ENCODE data around the gene COX5B. TPM values are rescaled to one million over a fixed set of nuclear protein-coding genes. Genes with fewer than 3 reads are reported as not detected.

The COX5B gene
- total RNA-seq, 4 donors from 2014 or later: 260 to 595 (median 427) TPM

- 10% methylated on average over 11 of the region's 19 CpGs for WGBS
- peak overlapping the region; percentile 96 for H3K4me3 ChIP-seq
- DNase-seq (ENCODE audit: low spot score in 2 of 2): peak in 1 of 2 donors; percentile 77
- H3K36me3 ChIP-seq: peaks cover 30% of the 10 kb centered on the region
- peaks cover 16% of the 10 kb centered on the region for H3K4me1 ChIP-seq
- no peak for TF ChIP-seq POLR2A (IDR thresholded peaks at IDR 0.05)
- no peak for TF ChIP-seq EP300 (IDR thresholded peaks at IDR 0.05)
- no peak for TF ChIP-seq CTCF (IDR thresholded peaks at IDR 0.05)
- TF ChIP-seq POLR2AphosphoS5 (IDR thresholded peaks at IDR 0.05): no peak
- H3K9me3 ChIP-seq: no peaks in the 10 kb centered on the region
- no peaks in the 10 kb centered on the region for H3K27me3 ChIP-seq
- H3K27ac ChIP-seq: peak overlapping the region; percentile 92
Measured at GRCh38 chr2:97645112-97645694, 659 bp upstream of the COX5B start.

DNA sequence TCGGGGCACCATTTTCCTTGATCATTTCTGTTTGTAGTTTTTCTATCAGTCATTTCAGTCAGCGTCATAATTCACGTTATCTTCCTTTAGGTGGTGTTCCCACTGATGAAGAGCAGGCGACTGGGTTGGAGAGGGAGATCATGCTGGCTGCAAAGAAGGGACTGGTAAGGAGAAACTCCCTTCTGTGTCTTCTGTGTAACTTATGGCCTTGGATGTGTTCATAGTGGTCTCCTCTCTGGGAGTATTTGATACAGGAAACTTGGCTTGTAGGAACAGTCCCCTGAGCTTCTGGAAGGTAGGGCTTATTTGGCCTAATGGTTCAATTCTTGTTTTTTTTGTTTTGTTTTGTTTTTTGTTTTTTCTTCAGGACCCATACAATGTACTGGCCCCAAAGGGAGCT is 1.1 kb downstream of the COX5B start:
- Histone ChIP-seq H3K4me1 (peaks cover 16% of the 10 kb centered on the region), H3K27ac (no peak overlapping the region), H3K9me3 (no peaks in the 10 kb centered on the region), H3K36me3 (peaks cover 30% of the 10 kb centered on the region), H3K27me3 (no peaks in the 10 kb centered on the region), H3K4me3 (peak overlapping the region; percentile 96)
- 89% methylated on average over 4 of the region's 4 CpGs for WGBS
- TF ChIP-seq EP300 (IDR thresholded peaks at IDR 0.05) (no peak), POLR2A (IDR thresholded peaks at IDR 0.05) (no peak), POLR2AphosphoS5 (IDR thresholded peaks at IDR 0.05) (no peak), CTCF (IDR thresholded peaks at IDR 0.05) (no peak)
- DNase-seq (ENCODE audit: low spot score in 2 of 2): no peak

DNA sequence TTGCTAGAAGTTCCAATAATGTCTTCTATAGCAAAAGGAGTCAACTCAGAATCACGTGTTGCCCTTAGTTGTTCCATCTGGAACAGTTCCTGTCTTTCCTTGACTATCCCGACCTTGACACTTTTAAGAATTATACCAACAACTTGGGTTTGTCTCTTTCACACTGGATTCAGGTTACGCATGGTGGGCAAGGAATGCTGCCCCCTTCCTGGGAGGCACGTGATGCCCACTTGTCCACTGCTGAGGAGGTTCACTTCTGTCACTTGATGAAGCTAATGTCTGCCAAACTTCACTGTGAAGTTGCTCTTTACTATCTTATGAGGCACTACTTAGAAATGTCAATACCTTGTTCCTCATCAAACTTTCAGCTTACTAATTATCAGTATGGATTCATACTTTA is 5.3 kb downstream of the COX5B start:
- Histone ChIP-seq H3K27me3 (no peaks in the 10 kb centered on the region), H3K9me3 (no peaks in the 10 kb centered on the region), H3K4me1 (peaks cover 10% of the 10 kb centered on the region), H3K36me3 (peaks cover 52% of the 10 kb centered on the region), H3K27ac (no peak overlapping the region), H3K4me3 (no peak overlapping the region)
- no peak for DNase-seq (ENCODE audit: low spot score in 2 of 2)
- 82% methylated on average over 4 of the region's 4 CpGs for WGBS
- TF ChIP-seq POLR2AphosphoS5 (IDR thresholded peaks at IDR 0.05) (no peak), POLR2A (IDR thresholded peaks at IDR 0.05) (no peak), EP300 (IDR thresholded peaks at IDR 0.05) (no peak), CTCF (IDR thresholded peaks at IDR 0.05) (no peak)

DNA sequence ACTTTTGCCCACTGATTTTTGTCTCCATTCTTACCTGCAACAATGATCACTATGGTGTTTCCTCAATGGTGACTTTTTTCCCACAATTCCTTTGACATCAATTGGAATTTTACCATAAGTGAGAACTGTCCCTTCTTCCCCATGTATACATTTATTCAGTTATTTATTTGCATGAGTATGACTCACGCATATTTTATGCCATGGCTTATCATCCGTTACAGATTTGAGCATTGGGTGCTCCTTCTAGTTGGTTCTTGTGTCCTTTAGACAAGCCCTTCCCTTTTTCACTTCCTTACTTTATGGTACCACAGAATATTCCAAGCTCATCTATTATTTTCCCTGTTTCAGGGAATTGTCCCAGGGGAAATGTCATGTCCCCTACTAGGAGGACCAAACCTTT is 7.6 kb downstream of the COX5B start:
- 85% methylated on average over 2 of the region's 2 CpGs for WGBS
- no peak for TF ChIP-seq POLR2AphosphoS5 (IDR thresholded peaks at IDR 0.05)
- TF ChIP-seq CTCF (IDR thresholded peaks at IDR 0.05): no peak
- TF ChIP-seq POLR2A (IDR thresholded peaks at IDR 0.05): no peak
- no peak for TF ChIP-seq EP300 (IDR thresholded peaks at IDR 0.05)
- DNase-seq (ENCODE audit: low spot score in 2 of 2): no peak
- Histone ChIP-seq H3K4me3 (no peak overlapping the region), H3K9me3 (no peaks in the 10 kb centered on the region), H3K27me3 (no peaks in the 10 kb centered on the region), H3K36me3 (peaks cover 62% of the 10 kb centered on the region), H3K27ac (no peak overlapping the region), H3K4me1 (no peaks in the 10 kb centered on the region)

DNA sequence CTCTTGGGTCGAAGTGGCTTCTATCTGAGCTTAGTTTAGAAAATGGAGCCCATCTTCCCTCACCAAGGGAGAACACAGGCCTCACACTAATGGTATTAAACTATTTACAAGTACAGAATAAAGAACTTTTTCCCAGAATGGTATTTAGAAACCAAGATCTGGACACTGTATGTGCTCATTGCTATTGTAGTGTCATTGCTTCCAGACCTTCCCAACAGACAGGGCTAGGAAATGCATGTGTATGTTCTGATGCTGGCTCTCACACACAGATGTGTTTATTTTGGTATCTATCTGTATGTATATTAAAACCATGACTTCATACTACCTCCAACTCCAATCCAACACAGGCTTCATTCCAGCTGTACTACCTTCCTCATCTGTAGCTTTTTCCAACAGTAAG is 8.0 kb downstream of the COX5B start:
- Histone ChIP-seq H3K4me3 (no peak overlapping the region), H3K27me3 (no peaks in the 10 kb centered on the region), H3K36me3 (peaks cover 62% of the 10 kb centered on the region), H3K4me1 (no peaks in the 10 kb centered on the region), H3K27ac (no peak overlapping the region), H3K9me3 (no peaks in the 10 kb centered on the region)
- WGBS: 100% methylated on average over 1 of the region's 1 CpG
- no peak for TF ChIP-seq POLR2AphosphoS5 (IDR thresholded peaks at IDR 0.05)
- no peak for TF ChIP-seq CTCF (IDR thresholded peaks at IDR 0.05)
- no peak for DNase-seq (ENCODE audit: low spot score in 2 of 2)
